Activated CD8-positive, alpha-beta memory T cell treated with anti-CD3 and anti-CD28 coated beads for 4 hours (primary cell): Measurements from ENCODE around the gene CCDC91.
"Not testable (repeated sequence)": the region's sequence is repeated elsewhere in the genome, so short reads cannot be mapped to it uniquely, and the experiment has no call there.

ENCODE experiments used
- DNase-seq, 2 donors: peaks; one replicate each; pipeline ENCODE4 v3.0.0-alpha.2; 2020; ENCODE audit warnings: low read depth in 2 of 2

Gene CCDC91

GRCh38 chr12:28286352-28286751 is 96.1 kb downstream of the CCDC91 start:
- DNase-seq = no peak

- no peak for DNase-seq
These were observed 100.0 kb downstream of the CCDC91 start for GRCh38 chr12:28290262-28290661.

GRCh38 chr12:28292699-28293098 is 102.4 kb downstream of the CCDC91 start:
- no peak for DNase-seq

GRCh38 chr12:28294300-28294699 is 104.0 kb downstream of the CCDC91 start:
- no peak for DNase-seq

- DNase-seq = no peak
These were observed 106.0 kb downstream of the CCDC91 start for GRCh38 chr12:28296287-28296686.

GRCh38 chr12:28303192-28303591 is 112.9 kb downstream of the CCDC91 start:
- DNase-seq = no peak

GRCh38 chr12:28306535-28306934 is 116.3 kb downstream of the CCDC91 start:
- DNase-seq = no peak

- DNase-seq = no peak
These were observed 118.6 kb downstream of the CCDC91 start for GRCh38 chr12:28308891-28309290.

GRCh38 chr12:28313631-28314030 is 123.4 kb downstream of the CCDC91 start:
- no peak for DNase-seq

- no peak for DNase-seq
These were observed 125.8 kb downstream of the CCDC91 start for GRCh38 chr12:28316049-28316448.

- DNase-seq = no peak
These were observed 128.0 kb downstream of the CCDC91 start for GRCh38 chr12:28318273-28318672.

- DNase-seq = no peak
These were observed 130.1 kb downstream of the CCDC91 start for GRCh38 chr12:28320353-28320752.

- no peak for DNase-seq
These were observed 137.5 kb downstream of the CCDC91 start for GRCh38 chr12:28327722-28328121.

GRCh38 chr12:28328967-28329366 is 138.7 kb downstream of the CCDC91 start:
- DNase-seq = no peak

GRCh38 chr12:28329727-28330126 is 139.5 kb downstream of the CCDC91 start:
- DNase-seq = not testable (repeated sequence)

GRCh38 chr12:28330232-28330631 is 140.0 kb downstream of the CCDC91 start:
- DNase-seq = not testable (repeated sequence)

GRCh38 chr12:28331130-28331529 is 140.9 kb downstream of the CCDC91 start:
- no peak for DNase-seq

GRCh38 chr12:28340261-28341045 is 150.2 kb downstream of the CCDC91 start:
- no peak for DNase-seq

GRCh38 chr12:28343713-28344112 is 153.5 kb downstream of the CCDC91 start:
- DNase-seq = no peak

- no peak for DNase-seq
These were observed 156.3 kb downstream of the CCDC91 start for GRCh38 chr12:28346567-28346966.

GRCh38 chr12:28349196-28349595 is 158.9 kb downstream of the CCDC91 start:
- DNase-seq = no peak

- DNase-seq = no peak
These were observed 160.2 kb downstream of the CCDC91 start for GRCh38 chr12:28350502-28350901.

GRCh38 chr12:28351414-28351813 is 161.2 kb downstream of the CCDC91 start:
- DNase-seq = no peak

- DNase-seq = no peak
These were observed 164.9 kb downstream of the CCDC91 start for GRCh38 chr12:28355161-28355560.
